ENCODE results near the gene OBSCN.

The OBSCN gene

DNA sequence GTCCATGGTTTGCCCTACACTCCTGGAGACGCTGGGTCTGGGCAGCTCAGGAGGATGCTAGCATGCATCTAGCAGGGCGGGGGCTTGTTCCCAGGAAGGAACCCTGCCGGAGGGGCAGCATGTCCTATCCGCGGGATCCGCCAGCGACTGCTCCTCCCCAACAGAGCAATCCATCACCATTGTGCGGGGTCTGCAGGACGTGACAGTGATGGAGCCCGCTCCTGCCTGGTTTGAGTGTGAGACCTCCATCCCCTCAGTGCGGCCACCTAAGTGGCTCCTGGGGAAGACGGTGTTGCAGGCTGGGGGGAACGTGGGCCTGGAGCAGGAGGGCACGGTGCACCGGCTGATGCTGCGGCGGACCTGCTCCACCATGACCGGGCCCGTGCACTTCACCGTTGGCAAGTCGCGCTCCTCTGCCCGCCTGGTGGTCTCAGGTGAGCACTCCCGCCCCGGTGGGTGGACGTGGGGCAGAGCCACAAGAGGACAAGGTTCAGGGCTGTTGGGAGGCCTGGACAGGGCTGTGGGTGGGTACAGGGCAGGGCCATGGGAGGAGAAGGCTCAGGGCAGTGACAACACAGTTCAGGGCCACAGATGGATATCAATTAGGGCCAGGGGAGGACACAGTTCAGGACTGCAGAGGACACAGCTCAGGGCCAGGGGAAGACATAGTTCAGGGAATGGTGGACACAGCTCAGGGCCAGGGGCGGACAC, 71.3 kb downstream of the OBSCN start:
- DNase-seq (ENCODE audit: low read depth) = no peak
- H3K4me3 ChIP-seq (ENCODE audit: low read length) = no peak overlapping the region
- no peak for TF ChIP-seq CTCF (IDR thresholded peaks at IDR 0.05; ENCODE audit: insufficient read depth, low read depth, low read length, missing control alignments)

GRCh38 chr1:228279722-228280105, 71.9 kb downstream of the OBSCN start:
- no peak for TF ChIP-seq CTCF (IDR thresholded peaks at IDR 0.05; ENCODE audit: insufficient read depth, low read depth, low read length, missing control alignments)
- DNase-seq (ENCODE audit: low read depth) = no peak

GRCh38 chr1:228280106-228280901, 72.5 kb downstream of the OBSCN start:
- no peak overlapping the region for H3K4me3 ChIP-seq (ENCODE audit: low read length)
- TF ChIP-seq CTCF (IDR thresholded peaks at IDR 0.05; ENCODE audit: insufficient read depth, low read depth, low read length, missing control alignments) = no peak
- DNase-seq (ENCODE audit: low read depth) = no peak

More at GRCh38 chr1:228279722-228280105, 71.9 kb downstream of the OBSCN start:
- H3K4me3 ChIP-seq (ENCODE audit: low read length) = no peak overlapping the region

GRCh38 chr1:228280961-228281591, 73.2 kb downstream of the OBSCN start:
- no peak for TF ChIP-seq CTCF (IDR thresholded peaks at IDR 0.05; ENCODE audit: insufficient read depth, low read depth, low read length, missing control alignments)
- DNase-seq (ENCODE audit: low read depth) = no peak
- no peak overlapping the region for H3K4me3 ChIP-seq (ENCODE audit: low read length)

GRCh38 chr1:228281631-228282328, 73.9 kb downstream of the OBSCN start:
- TF ChIP-seq CTCF (IDR thresholded peaks at IDR 0.05; ENCODE audit: insufficient read depth, low read depth, low read length, missing control alignments) = no peak
- no peak overlapping the region for H3K4me3 ChIP-seq (ENCODE audit: low read length)
- no peak for DNase-seq (ENCODE audit: low read depth)

GRCh38 chr1:228282329-228283042, 74.6 kb downstream of the OBSCN start:
- TF ChIP-seq CTCF (IDR thresholded peaks at IDR 0.05; ENCODE audit: insufficient read depth, low read depth, low read length, missing control alignments) = no peak
- no peak for DNase-seq (ENCODE audit: low read depth)
- no peak overlapping the region for H3K4me3 ChIP-seq (ENCODE audit: low read length)
